Panc1 (cell line): Measurements from ENCODE around the gene TP63. TPM values are rescaled to one million over a fixed set of nuclear protein-coding genes. Genes with fewer than 3 reads are reported as not detected.

Source experiments
- ATAC-seq: fragments of 200-7000 bp; cut with Tn5 transposase; 2 replicates; pipeline ENCODE4 v1.9.1; 2020; ENCODE audit warnings: mild to moderate bottlenecking, moderate library complexity
- BruUV-seq: library from RNA; stranded (reverse); fragments of 400-500 nt; replicated peaks from 2 replicates; lab custom pipeline; 2021; lab: Mats Ljungman, UMichigan
- CTCF ChIA-PET: fragments of 300-600 bp; sonication (Branson Sonifier 250); formaldehyde crosslinking; loops from one replicate; lab custom pipeline; 2022; ENCODE audit warnings: antibody characterized with exemption; lab: Charles Lee
- POLR2A ChIA-PET: fragments of 300-600 bp; sonication (Branson Sonifier 250); formaldehyde crosslinking; loops from one replicate; lab custom pipeline; 2022; ENCODE audit warnings: antibody characterized with exemption; lab: Charles Lee
- DNase-seq: peaks from one replicate; pipeline ENCODE4 v3.0.0-alpha.2; 2010; ENCODE audit warnings: low read depth, low spot score
- H3K27ac ChIP-seq: 2 replicates; pipeline ENCODE4 v1.5.1; 2011; ENCODE audit warnings: mild to moderate bottlenecking, low read length, inconsistent platforms
- H3K27me3 ChIP-seq: fragments of 200-500 bp; sonication (Bioruptor generic); 2 replicates; pipeline ENCODE4 v1.6.0; 2014; ENCODE audit warnings: low read length, inconsistent platforms; ENCODE audit not compliant: control insufficient read depth, insufficient read depth
- H3K36me3 ChIP-seq: fragments of 200-500 bp; sonication (Bioruptor generic); 2 replicates; pipeline ENCODE4 v1.5.1; 2014; ENCODE audit warnings: inconsistent platforms, mild to moderate bottlenecking, low read length, moderate library complexity; ENCODE audit not compliant: control insufficient read depth, insufficient read depth
- H3K4me1 ChIP-seq: 2 replicates; pipeline ENCODE4 v1.5.1; 2011; ENCODE audit warnings: inconsistent platforms, mild to moderate bottlenecking, low read length, moderate library complexity; ENCODE audit not compliant: control insufficient read depth, insufficient read depth
- H3K4me3 ChIP-seq, 2 experiments: 2 replicates each; pipeline ENCODE4 v1.5.1; 2011 to 2012; ENCODE audit warnings: low read depth in 2 of 2, low read length in 2 of 2, mild to moderate bottlenecking in 2 of 2, inconsistent platforms in 1 of 2, moderate library complexity in 1 of 2
- H3K9me3 ChIP-seq: fragments of 200-500 bp; sonication (Bioruptor generic); 2 replicates; pipeline ENCODE4 v1.5.1; 2014; ENCODE audit warnings: low read depth, mild to moderate bottlenecking, inconsistent platforms, low read length, moderate library complexity; ENCODE audit not compliant: control insufficient read depth, insufficient read depth
- CTCF ChIP-seq: fragments of 450-650 bp; IDR thresholded peaks from 2 replicates; pipeline ENCODE4 v1.5.1; 2017; ENCODE audit warnings: mild to moderate bottlenecking
- POLR2AphosphoS5 ChIP-seq: IDR thresholded peaks from 2 replicates; pipeline ENCODE4 v1.6.1; 2012; ENCODE audit warnings: mild to moderate bottlenecking, low read depth, low read length, moderate library complexity
- REST ChIP-seq, 2 experiments: IDR thresholded peaks; 2 replicates each; pipeline ENCODE4 v1.6.1; 2011 to 2012; ENCODE audit warnings: low read depth in 2 of 2, control low read depth in 1 of 2, low read length in 1 of 2, mild to moderate bottlenecking in 1 of 2, moderate library complexity in 1 of 2; ENCODE audit not compliant: insufficient read depth in 1 of 2
- SIN3A ChIP-seq: IDR thresholded peaks from 2 replicates; pipeline ENCODE4 v1.6.1; 2012; ENCODE audit warnings: low read depth, mild to moderate bottlenecking, low read length, moderate library complexity, borderline replicate concordance; ENCODE audit not compliant: insufficient read depth
- TCF7L2 ChIP-seq: IDR thresholded peaks from 2 replicates; pipeline ENCODE4 v1.6.1; 2011; ENCODE audit warnings: mild to moderate bottlenecking, low read depth, low read length, inconsistent platforms
- in situ Hi-C: cut with HindIII; loops from 2 replicates; pipeline ENCODE4 v1.10.0; 2016; ENCODE audit warnings: low sequenced_read_pairs, low pct_unique_long_range_greater_than_20kb
- intact Hi-C: fragments of 100-400 bp; cut with micrococcal nuclease; formaldehyde crosslinking; loops from one replicate; pipeline ENCODE4 v1.10.0; 2022; ENCODE audit not compliant: unreplicated experiment
- total RNA-seq: library from RNA; stranded (reverse); gene quantifications from one replicate; pipeline ENCODE4 v1.2.1, GENCODE V29; 2021; ENCODE audit not compliant: unreplicated experiment

TP63 gene
- total RNA-seq, 1 experiment from 2014 or later, result 0.51 TPM

GRCh38 chr3:189687475-189687874, 56.3 kb downstream of the TP63 start:
- TF ChIP-seq TCF7L2, result no peak
- no peak for TF ChIP-seq REST (IDR thresholded peaks at IDR 0.05; ENCODE audit: insufficient read depth in 1 of 2, low read depth in 2 of 2, low read length in 1 of 2)
- TF ChIP-seq POLR2AphosphoS5, result no peak
- no peak; the same call in 1 of the 2 replicates for TF ChIP-seq CTCF
- no peak for TF ChIP-seq SIN3A
- DNase-seq (no peak), ATAC-seq (no peak)
- H3K36me3 ChIP-seq, result no peaks in the 10 kb centered on the region
- in situ Hi-C loops (no loop called here), intact Hi-C loops (no loop called here)
- H3K27ac ChIP-seq, result no peak overlapping the region
- H3K9me3 ChIP-seq, result no peaks in the 10 kb centered on the region
- no TSS peak for BruUV-seq
- no peak overlapping the region for H3K4me3 ChIP-seq
- no peaks in the 10 kb centered on the region for H3K4me1 ChIP-seq
- POLR2A ChIA-PET, result no interaction called here
- CTCF ChIA-PET, result no interaction called here
- no peaks in the 10 kb centered on the region for H3K27me3 ChIP-seq

GRCh38 chr3:189688262-189688661, 57.1 kb downstream of the TP63 start:
- no peak for DNase-seq
- ChIA-PET POLR2A (no interaction called here), CTCF (interaction anchor here (0.7 kb wide), 1 partner anchor 260 kb away, joined by 3 read pairs; no protein-coding TSS in a partner anchor)
- no TSS peak for BruUV-seq
- no peaks in the 10 kb centered on the region for H3K4me1 ChIP-seq
- H3K4me3 ChIP-seq, result no peak overlapping the region
- intact Hi-C loops, result no loop called here
- no peaks in the 10 kb centered on the region for H3K27me3 ChIP-seq
- peak; percentile 56; the same call in 1 of the 2 replicates for ATAC-seq
- in situ Hi-C loops, result no loop called here
- H3K27ac ChIP-seq, result no peak overlapping the region
- H3K36me3 ChIP-seq, result no peaks in the 10 kb centered on the region
- TF ChIP-seq CTCF (no peak), TCF7L2 (no peak), REST (IDR thresholded peaks at IDR 0.05; ENCODE audit: insufficient read depth in 1 of 2, low read depth in 2 of 2, low read length in 1 of 2) (no peak), SIN3A (no peak), POLR2AphosphoS5 (no peak)
- no peaks in the 10 kb centered on the region for H3K9me3 ChIP-seq
